ENCODE results near the gene LYZL1. TPM values are rescaled to one million over a fixed set of nuclear protein-coding genes. Genes with fewer than 3 reads are reported as not detected.

LYZL1 gene
- total and polyA plus RNA-seq, 2 of the 8 experiments (the other 6 are each of a cell fraction or from before 2014, with no cell fraction given), result not detected

GRCh38 chr10:29263506-29263905 lies 25.4 kb upstream of the LYZL1 start:
- CTCF ChIA-PET (ENCODE audit: partially characterized antibody), result interaction anchor here (0.6 kb wide), 1 partner anchor 135 kb away, joined by 3 read pairs; no protein-coding TSS in a partner anchor

More at GRCh38 chr10:29263506-29263905, 25.4 kb upstream of the LYZL1 start:
- Histone ChIP-seq H4K8ac (ENCODE audit: extremely low read depth, insufficient read depth, low read length) (no peak overlapping the region), H2BK5ac (ENCODE audit: low read depth, low read length) (no peak overlapping the region), H3K36me3 (ENCODE audit: control insufficient read depth in 2 of 4, insufficient read depth in 4 of 4, low read length in 3 of 4) (no peaks in the 10 kb centered on the region; a peak in 1 of 8 replicates), H3K9me3 (ENCODE audit: insufficient read depth in 2 of 2, low read depth in 1 of 2, low read length in 1 of 2) (no peaks in the 10 kb centered on the region), H3K79me2 (ENCODE audit: control insufficient read depth in 1 of 2, insufficient read depth in 2 of 2, low read length in 2 of 2) (no peaks in the 10 kb centered on the region), H3K27me3 (replicated peaks in 1 of 4; ENCODE audit: control insufficient read depth in 3 of 4, extremely low read depth in 1 of 4, insufficient read depth in 3 of 4, low read length in 3 of 4) (no peaks in the 10 kb centered on the region), H3K18ac (ENCODE audit: extremely low read depth, low read length) (no peak overlapping the region), H2BK15ac (ENCODE audit: low read length) (no peak overlapping the region), H3K79me1 (ENCODE audit: low read depth, low read length) (no peaks in the 10 kb centered on the region), H2AK5ac (ENCODE audit: low read depth, low read length) (no peak overlapping the region), H3K23me2 (ENCODE audit: low read depth, low read length) (no peaks in the 10 kb centered on the region), H3K4ac (replicated peaks; ENCODE audit: insufficient read length, low read depth, low read length) (no peak overlapping the region), H4K20me1 (replicated peaks in 1 of 2; ENCODE audit: control insufficient read depth in 1 of 2, insufficient read depth in 2 of 2, low read length in 2 of 2) (no peaks in the 10 kb centered on the region), H3K27ac (ENCODE audit: low read depth, low read length) (no peak overlapping the region), H2BK20ac (ENCODE audit: low read length) (no peak overlapping the region), H3K56ac (replicated peaks; ENCODE audit: insufficient read length, low read depth, low read length) (no peak overlapping the region), H3K4me3 (ENCODE audit: extremely low read depth in 1 of 4, insufficient read depth in 2 of 4, low read depth in 3 of 4, low read length in 4 of 4) (no peak overlapping the region), H3K4me2 (ENCODE audit: insufficient read depth in 1 of 2, low read depth in 2 of 2, low read length in 2 of 2) (no peak overlapping the region), H3K9ac (replicated peaks in 1 of 4; ENCODE audit: extremely low read depth in 1 of 4, low read depth in 3 of 4, low read length in 3 of 4) (no peak overlapping the region), H4K91ac (replicated peaks; ENCODE audit: insufficient read length, low read length) (no peak overlapping the region), H2AFZ (ENCODE audit: low read length) (no peak overlapping the region), H4K5ac (ENCODE audit: insufficient read length, low read depth, low read length) (no peak overlapping the region), H3K4me1 (replicated peaks in 1 of 4; ENCODE audit: control insufficient read depth in 3 of 4, insufficient read depth in 4 of 4, low read length in 3 of 4) (peaks cover 2 to 3% (median 2%) of the 10 kb centered on the region in 4 experiments; a peak in 5 of 7 replicates), H3K23ac (ENCODE audit: insufficient read length) (no peak overlapping the region), H2BK12ac (ENCODE audit: low read depth, low read length) (no peak overlapping the region), H2BK120ac (replicated peaks; ENCODE audit: low read depth, low read length) (no peak overlapping the region), H3K14ac (ENCODE audit: insufficient read length) (no peak overlapping the region)
- no peak for FAIRE-seq
- TF ChIP-seq SRF (IDR thresholded peaks at IDR 0.05; ENCODE audit: low read depth, low read length) (no peak), CTBP2 (IDR thresholded peaks at IDR 0.05; ENCODE audit: borderline replicate concordance, insufficient read depth, insufficient read length, low read length) (no peak), ATF3 (IDR thresholded peaks at IDR 0.05; ENCODE audit: insufficient read depth, low read depth, low read length) (no peak), POU5F1 (IDR thresholded peaks at IDR 0.05; ENCODE audit: low read depth, low read length) (no peak)
- POLR2A ChIA-PET (ENCODE audit: partially characterized antibody), result no interaction called here
- no peak for DNase-seq (ENCODE audit: low read depth in 1 of 2, low spot score in 2 of 2)
- 93% methylated on average over 8 of the region's 8 CpGs; no CpG with 5 or more reads in 1 of the 2 experiments for WGBS, 2 experiments (ENCODE audit: extremely low coverage in 1 of 2, insufficient coverage in 1 of 2, insufficient read length in 1 of 2, insufficient replicate concordance in 2 of 2, low coverage in 1 of 2, low lambda C conversion rate in 2 of 2, missing lambda C conversion rate in 1 of 2)

All from H1 (cell line).